Rectal smooth muscle tissue (tissue), 1 donor: ENCODE measurements around the gene RASSF1.
"Not testable (repeated sequence)": the region's sequence is repeated elsewhere in the genome, so short reads cannot be mapped to it uniquely, and the experiment has no call there.

Source experiments
- H3K27ac ChIP-seq: one replicate; pipeline ENCODE4 v1.7.0; 2013; ENCODE audit warnings: low read depth, low read length, inconsistent platforms
- H3K27me3 ChIP-seq: one replicate; pipeline ENCODE4 v1.7.0; 2013; ENCODE audit warnings: low read length; ENCODE audit not compliant: control insufficient read depth, insufficient read depth
- H3K36me3 ChIP-seq: one replicate; pipeline ENCODE4 v1.7.0; 2013; ENCODE audit warnings: low read length; ENCODE audit not compliant: control insufficient read depth, insufficient read depth
- H3K4me1 ChIP-seq: one replicate; pipeline ENCODE4 v1.7.0; 2013; ENCODE audit warnings: low read length; ENCODE audit not compliant: control insufficient read depth, insufficient read depth
- H3K4me3 ChIP-seq: one replicate; pipeline ENCODE4 v1.7.0; 2013; ENCODE audit warnings: low read length
- H3K9ac ChIP-seq: one replicate; pipeline ENCODE4 v1.7.0; 2013; ENCODE audit warnings: low read length

Gene RASSF1

DNA sequence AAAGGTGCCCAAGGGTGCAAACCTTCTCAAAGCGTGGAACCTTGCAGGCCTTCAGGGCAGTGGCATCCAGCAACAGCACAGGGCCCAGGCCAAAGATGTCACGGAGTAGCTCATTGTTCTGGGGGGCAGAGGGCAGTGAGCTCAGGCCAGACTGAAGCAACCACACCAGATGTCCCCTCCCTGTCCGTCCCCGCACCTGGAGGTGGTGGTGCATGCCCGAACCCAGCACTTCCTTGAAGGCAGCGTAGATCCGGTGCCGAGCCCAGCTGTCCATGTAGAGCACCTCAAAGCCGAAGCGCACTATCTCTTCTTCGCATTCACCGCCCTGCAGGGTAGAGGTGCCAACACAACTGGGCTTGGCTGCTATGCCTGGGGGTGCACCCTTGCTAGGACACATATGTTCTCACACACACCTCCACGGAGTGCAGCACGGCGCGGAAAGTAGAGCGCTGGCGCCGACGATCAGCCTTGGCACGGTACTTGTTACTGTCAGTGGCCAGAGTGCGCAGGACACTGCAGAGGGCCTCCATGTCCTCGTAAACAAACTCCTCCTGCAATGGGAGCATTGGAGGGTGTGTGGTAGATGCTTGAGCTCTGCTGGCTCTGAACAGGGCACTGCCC lies 52.1 kb downstream of the RASSF1 start:
- no peak overlapping the region for H3K9ac ChIP-seq
- H3K27ac ChIP-seq, result no peak overlapping the region
- H3K27me3 ChIP-seq, result no peaks in the 10 kb centered on the region
- peaks cover 15% of the 10 kb centered on the region for H3K36me3 ChIP-seq
- H3K4me1 ChIP-seq, result peaks cover 13% of the 10 kb centered on the region
- no peak overlapping the region for H3K4me3 ChIP-seq

DNA sequence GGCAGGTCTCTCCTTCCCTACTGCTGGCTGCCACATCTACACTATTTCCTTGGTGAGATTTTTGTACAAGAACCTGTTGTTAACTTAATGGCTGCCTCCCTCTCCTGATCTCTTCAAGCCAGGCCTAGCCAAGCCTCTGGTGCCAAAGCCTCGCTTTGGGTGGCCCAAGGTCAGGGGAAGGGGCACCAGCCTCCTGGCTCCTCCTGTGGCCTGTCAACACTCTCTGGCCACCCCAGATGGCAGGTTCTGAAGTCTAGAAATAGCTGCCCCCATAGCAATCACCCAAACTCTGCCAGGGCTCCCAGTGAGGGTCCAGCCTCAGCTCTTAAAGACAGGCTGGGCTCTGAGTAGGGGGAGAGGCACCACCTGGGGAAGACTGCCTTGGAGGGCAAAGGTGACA lies 53.4 kb downstream of the RASSF1 start:
- Histone ChIP-seq H3K9ac (no peak overlapping the region), H3K36me3 (peaks cover 15% of the 10 kb centered on the region), H3K27me3 (no peaks in the 10 kb centered on the region), H3K4me1 (peaks cover 4% of the 10 kb centered on the region), H3K27ac (no peak overlapping the region), H3K4me3 (no peak overlapping the region)

DNA sequence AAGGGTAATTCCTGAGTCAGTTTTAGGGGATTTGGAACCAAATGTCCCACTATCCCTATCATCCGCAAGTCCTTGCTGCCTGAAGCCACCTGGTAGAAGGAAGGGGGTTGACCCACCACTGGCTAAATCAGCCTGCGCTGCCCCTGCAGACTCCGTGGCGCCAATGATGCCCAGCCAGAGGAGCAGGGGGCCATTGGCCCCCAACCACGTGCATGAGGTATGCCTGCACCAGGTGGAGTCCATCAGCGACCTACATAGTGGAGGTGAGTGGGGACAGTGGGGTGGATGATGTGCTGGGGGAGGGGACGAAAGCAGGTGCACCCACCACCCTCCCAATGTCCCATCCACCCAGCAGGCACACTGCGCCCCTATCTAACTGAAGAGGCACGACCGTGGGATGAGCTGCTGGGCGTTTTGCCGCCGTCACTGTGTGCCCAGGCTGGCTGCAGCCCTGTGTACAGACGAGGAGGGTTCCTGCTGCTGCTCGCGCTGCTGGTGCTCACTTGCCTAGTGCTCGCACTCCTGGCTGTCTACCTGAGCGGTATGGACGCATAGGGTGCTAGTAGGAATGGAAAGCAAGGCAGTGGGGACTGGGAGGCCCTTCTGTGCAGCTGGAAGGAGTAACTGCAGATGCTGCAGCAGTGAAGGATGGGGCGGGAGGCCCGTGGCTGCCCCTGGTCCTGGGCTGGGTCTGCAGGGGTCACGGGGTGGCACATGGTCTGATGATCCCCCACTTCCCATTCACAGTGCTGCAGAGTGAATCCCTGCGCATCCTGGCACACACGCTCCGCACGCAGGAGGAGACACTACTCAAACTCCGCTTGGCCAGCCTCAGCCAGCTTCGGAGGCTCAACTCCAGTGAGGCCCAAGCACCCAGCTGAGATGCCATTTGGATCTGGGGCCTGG lies 54.1 kb downstream of the RASSF1 start:
- H3K4me1 ChIP-seq, result peaks cover 4% of the 10 kb centered on the region

DNA sequence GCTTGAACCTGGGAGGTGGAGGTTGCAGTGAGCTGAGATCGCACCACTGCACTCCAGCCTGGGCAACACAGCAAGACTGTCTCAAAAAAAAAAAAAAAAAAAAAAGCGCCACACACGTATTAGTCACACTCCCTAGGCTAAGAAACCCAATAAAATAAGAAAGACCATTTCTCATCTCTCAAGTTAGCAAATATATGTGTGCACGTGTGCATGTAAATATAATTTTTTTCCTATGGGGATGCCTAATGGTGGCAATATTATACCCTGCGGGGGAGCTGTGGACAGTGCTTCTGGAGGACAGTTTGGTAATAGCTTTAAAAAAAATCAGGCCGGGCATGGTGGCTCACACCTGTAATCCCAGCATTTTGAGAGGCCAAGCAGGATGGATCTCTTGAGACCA lies 56.5 kb downstream of the RASSF1 start:
- peaks cover 11% of the 10 kb centered on the region for H3K36me3 ChIP-seq
- H3K4me3 ChIP-seq, H3K4me1 ChIP-seq: not testable (repeated sequence)

More for the DNA sequence above, 54.1 kb downstream of the RASSF1 start:
- Histone ChIP-seq H3K36me3 (peaks cover 15% of the 10 kb centered on the region), H3K27me3 (no peaks in the 10 kb centered on the region), H3K9ac (no peak overlapping the region), H3K27ac (no peak overlapping the region), H3K4me3 (no peak overlapping the region)

More for the DNA sequence above, 56.5 kb downstream of the RASSF1 start:
- H3K27ac ChIP-seq, H3K27me3 ChIP-seq, H3K9ac ChIP-seq: not testable (repeated sequence)
